ENCODE measurements around the gene STK39. TPM values are rescaled to one million over a fixed set of nuclear protein-coding genes. Genes with fewer than 3 reads are reported as not detected.

Gene STK39
- total and polyA plus RNA-seq, 2 experiments from 2014 or later, result 3.2 to 14.6 TPM

DNA sequence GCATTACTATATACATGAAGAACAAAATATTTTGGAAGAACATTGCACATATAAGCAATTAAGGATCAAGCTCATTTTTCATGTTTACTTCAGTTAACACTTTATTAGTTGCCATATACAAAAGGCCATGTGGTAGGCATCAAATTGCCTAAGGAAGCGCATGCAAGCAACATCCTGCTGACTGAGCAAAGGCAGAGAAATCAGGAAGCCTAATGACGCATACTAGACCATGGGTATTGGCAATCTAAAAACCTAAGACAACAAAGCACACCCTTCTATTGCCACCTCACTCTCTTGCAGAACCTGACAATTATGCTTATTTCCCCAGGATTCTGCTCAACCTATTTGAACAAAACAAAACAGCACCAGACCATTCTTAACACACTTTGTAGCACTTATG lies 171.9 kb downstream of the STK39 start:
- Histone ChIP-seq H3K79me2 (ENCODE audit: insufficient read depth) (no peaks in the 10 kb centered on the region), H3K9me2 (ENCODE audit: insufficient read depth) (no peaks in the 10 kb centered on the region), H3K4me3 (no peak overlapping the region), H4K20me1 (ENCODE audit: insufficient read depth) (no peaks in the 10 kb centered on the region), H3K9me3 (ENCODE audit: low read depth) (no peaks in the 10 kb centered on the region), H3K4me1 (ENCODE audit: insufficient read depth) (0 out of 2 replicates have a peak, but pooled peaks cover 4% of the 10 kb centered on the region), H3K27ac (no peak overlapping the region), H3F3A (ENCODE audit: insufficient read depth) (no peaks in the 10 kb centered on the region), H3K9ac (no peak overlapping the region), H3K4me2 (ENCODE audit: unreplicated experiment) (no peak overlapping the region), H2AFZ (no peak overlapping the region), H3K36me3 (ENCODE audit: low read depth) (no peaks in the 10 kb centered on the region), H3K27me3 (replicated peaks; ENCODE audit: insufficient read depth) (no peaks in the 10 kb centered on the region)
- peak; percentile 15 for DNase-seq
- TF ChIP-seq EZH2 (IDR thresholded peaks at IDR 0.05; ENCODE audit: insufficient read depth, poor library complexity, severe bottlenecking) (no peak), EZH2phosphoT487 (IDR thresholded peaks at IDR 0.05; ENCODE audit: insufficient read depth, low read depth) (no peak)
- 71 to 73% methylated on average over 2 of the region's 2 CpGs for WGBS, 2 experiments (ENCODE audit: low coverage in 1 of 2, low lambda C conversion rate in 2 of 2, missing lambda C conversion rate in 2 of 2)
- in situ Hi-C loops (cut with MboI), result no loop called here

GRCh38 chr2:168072626-168073303 lies 174.6 kb downstream of the STK39 start:
- no peak overlapping the region for H3K4me2 ChIP-seq (ENCODE audit: unreplicated experiment)
- WGBS, 2 experiments (ENCODE audit: low coverage in 1 of 2, low lambda C conversion rate in 2 of 2, missing lambda C conversion rate in 2 of 2), result 71 to 80% methylated on average over 1 of the region's 1 CpG
- no peak for TF ChIP-seq EZH2 (IDR thresholded peaks at IDR 0.05; ENCODE audit: insufficient read depth, poor library complexity, severe bottlenecking)
- no peak for TF ChIP-seq EZH2phosphoT487 (IDR thresholded peaks at IDR 0.05; ENCODE audit: insufficient read depth, low read depth)
- H3F3A ChIP-seq (ENCODE audit: insufficient read depth), result no peaks in the 10 kb centered on the region
- no peak overlapping the region for H3K9ac ChIP-seq
- H3K4me3 ChIP-seq, result no peak overlapping the region
- no peaks in the 10 kb centered on the region for H3K79me2 ChIP-seq (ENCODE audit: insufficient read depth)
- in situ Hi-C loops (cut with MboI), result no loop called here
- no peaks in the 10 kb centered on the region for H3K9me2 ChIP-seq (ENCODE audit: insufficient read depth)
- H3K4me1 ChIP-seq (ENCODE audit: insufficient read depth), result 0 out of 2 replicates have a peak, but pooled peaks cover 4% of the 10 kb centered on the region
- H2AFZ ChIP-seq, result no peak overlapping the region
- H3K27me3 ChIP-seq (replicated peaks; ENCODE audit: insufficient read depth), result no peaks in the 10 kb centered on the region
- DNase-seq, result no peak
- H3K36me3 ChIP-seq (ENCODE audit: low read depth), result no peaks in the 10 kb centered on the region; the same call in 1 of the 2 replicates
- H3K9me3 ChIP-seq (ENCODE audit: low read depth), result no peaks in the 10 kb centered on the region
- H3K27ac ChIP-seq, result no peak overlapping the region
- no peaks in the 10 kb centered on the region for H4K20me1 ChIP-seq (ENCODE audit: insufficient read depth)

DNA sequence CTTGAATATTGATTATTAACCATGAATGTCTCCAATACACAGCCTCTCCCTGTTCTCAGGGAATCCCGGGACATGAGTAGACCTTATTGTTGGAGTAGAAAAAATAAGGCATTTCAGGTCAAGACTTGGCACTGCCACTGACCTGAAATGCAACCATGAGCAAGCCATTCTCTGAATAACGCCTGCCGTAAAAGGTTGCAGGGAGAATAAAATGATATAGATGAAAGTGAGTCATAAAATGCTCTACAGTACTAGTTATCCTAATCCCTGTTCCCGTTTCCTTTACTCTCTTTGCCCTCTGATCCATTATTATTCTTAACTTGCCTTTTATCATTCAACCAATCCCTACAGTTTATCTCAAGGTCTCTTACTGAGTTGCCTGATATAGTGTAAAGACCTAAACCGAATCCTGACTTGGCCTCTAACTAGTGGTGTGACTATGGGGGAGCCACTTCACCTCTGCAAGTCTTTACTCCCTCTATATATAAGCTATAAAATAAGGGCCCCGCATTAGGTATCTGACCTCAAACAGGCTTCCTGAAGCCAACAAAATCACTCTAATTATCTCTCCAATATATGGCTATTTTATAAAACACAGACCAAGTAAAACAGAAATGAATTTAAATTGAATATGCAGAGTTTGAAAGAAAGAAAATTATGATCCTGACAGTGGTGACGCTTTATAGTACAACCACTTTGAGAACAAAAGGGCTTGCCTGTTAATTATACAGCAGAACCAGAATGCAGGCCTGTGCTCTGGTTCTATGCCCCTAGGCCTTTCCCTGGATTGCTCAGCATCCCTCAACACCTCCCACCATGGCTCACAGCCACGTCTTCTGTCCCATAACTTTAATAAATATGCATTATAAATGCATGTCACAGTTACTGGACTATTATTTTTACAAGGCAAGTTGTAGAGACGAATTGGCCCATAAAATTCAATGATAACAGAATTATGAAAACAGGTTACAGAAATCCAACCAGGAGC lies 183.1 kb downstream of the STK39 start:
- H3K9me2 ChIP-seq (ENCODE audit: insufficient read depth), result no peaks in the 10 kb centered on the region
- no peaks in the 10 kb centered on the region for H3K79me2 ChIP-seq (ENCODE audit: insufficient read depth)
- no peak overlapping the region for H3K4me2 ChIP-seq (ENCODE audit: unreplicated experiment)
- in situ Hi-C loops (cut with MboI), result no loop called here
- TF ChIP-seq EZH2 (IDR thresholded peaks at IDR 0.05; ENCODE audit: insufficient read depth, poor library complexity, severe bottlenecking) (no peak), EZH2phosphoT487 (IDR thresholded peaks at IDR 0.05; ENCODE audit: insufficient read depth, low read depth) (no peak)
- no peaks in the 10 kb centered on the region for H3K9me3 ChIP-seq (ENCODE audit: low read depth)
- 98% methylated on average over 9 of the region's 9 CpGs for WGBS, 2 experiments (ENCODE audit: low coverage in 1 of 2, low lambda C conversion rate in 2 of 2, missing lambda C conversion rate in 2 of 2)
- H3K27ac ChIP-seq, result no peak overlapping the region
- no peak for DNase-seq
- H3K9ac ChIP-seq, result no peak overlapping the region
- H2AFZ ChIP-seq, result no peak overlapping the region
- no peaks in the 10 kb centered on the region for H4K20me1 ChIP-seq (ENCODE audit: insufficient read depth)
- no peak overlapping the region for H3K4me3 ChIP-seq
- no peaks in the 10 kb centered on the region for H3K27me3 ChIP-seq (replicated peaks; ENCODE audit: insufficient read depth)
- H3K36me3 ChIP-seq (ENCODE audit: low read depth), result no peaks in the 10 kb centered on the region; the same call in 1 of the 2 replicates
- H3K4me1 ChIP-seq (ENCODE audit: insufficient read depth), result 0 out of 2 replicates have a peak, but pooled peaks cover 4% of the 10 kb centered on the region
- H3F3A ChIP-seq (ENCODE audit: insufficient read depth), result no peaks in the 10 kb centered on the region; the same call in 1 of the 2 replicates

GRCh38 chr2:168062936-168063335 lies 184.5 kb downstream of the STK39 start:
- no peak for TF ChIP-seq EZH2phosphoT487 (IDR thresholded peaks at IDR 0.05; ENCODE audit: insufficient read depth, low read depth)
- TF ChIP-seq EZH2 (IDR thresholded peaks at IDR 0.05; ENCODE audit: insufficient read depth, poor library complexity, severe bottlenecking), result no peak
- Histone ChIP-seq H3K36me3 (ENCODE audit: low read depth) (no peaks in the 10 kb centered on the region), H3F3A (ENCODE audit: insufficient read depth) (no peaks in the 10 kb centered on the region; the same call in 1 of the 2 replicates), H3K9ac (no peak overlapping the region), H3K27ac (no peak overlapping the region), H3K4me2 (ENCODE audit: unreplicated experiment) (no peak overlapping the region), H4K20me1 (ENCODE audit: insufficient read depth) (no peaks in the 10 kb centered on the region), H3K4me3 (no peak overlapping the region), H3K79me2 (ENCODE audit: insufficient read depth) (no peaks in the 10 kb centered on the region), H3K27me3 (replicated peaks; ENCODE audit: insufficient read depth) (no peaks in the 10 kb centered on the region), H3K9me3 (ENCODE audit: low read depth) (no peaks in the 10 kb centered on the region), H3K4me1 (ENCODE audit: insufficient read depth) (0 out of 2 replicates have a peak, but pooled peaks cover 4% of the 10 kb centered on the region), H2AFZ (no peak overlapping the region), H3K9me2 (ENCODE audit: insufficient read depth) (no peaks in the 10 kb centered on the region)
- 89 to 90% methylated on average over 3 of the region's 3 CpGs for WGBS, 2 experiments (ENCODE audit: low coverage in 1 of 2, low lambda C conversion rate in 2 of 2, missing lambda C conversion rate in 2 of 2)
- DNase-seq, result no peak
- in situ Hi-C loops (cut with MboI), result no loop called here

Measured in GM23248 (cell line).